ENCODE results near the gene SAMD14. TPM values are rescaled to one million over a fixed set of nuclear protein-coding genes. Genes with fewer than 3 reads are reported as not detected.

SAMD14 gene
- total and polyA plus RNA-seq, 4 donors = 3.3 to 6.2 (median 4.2) TPM

DNA sequence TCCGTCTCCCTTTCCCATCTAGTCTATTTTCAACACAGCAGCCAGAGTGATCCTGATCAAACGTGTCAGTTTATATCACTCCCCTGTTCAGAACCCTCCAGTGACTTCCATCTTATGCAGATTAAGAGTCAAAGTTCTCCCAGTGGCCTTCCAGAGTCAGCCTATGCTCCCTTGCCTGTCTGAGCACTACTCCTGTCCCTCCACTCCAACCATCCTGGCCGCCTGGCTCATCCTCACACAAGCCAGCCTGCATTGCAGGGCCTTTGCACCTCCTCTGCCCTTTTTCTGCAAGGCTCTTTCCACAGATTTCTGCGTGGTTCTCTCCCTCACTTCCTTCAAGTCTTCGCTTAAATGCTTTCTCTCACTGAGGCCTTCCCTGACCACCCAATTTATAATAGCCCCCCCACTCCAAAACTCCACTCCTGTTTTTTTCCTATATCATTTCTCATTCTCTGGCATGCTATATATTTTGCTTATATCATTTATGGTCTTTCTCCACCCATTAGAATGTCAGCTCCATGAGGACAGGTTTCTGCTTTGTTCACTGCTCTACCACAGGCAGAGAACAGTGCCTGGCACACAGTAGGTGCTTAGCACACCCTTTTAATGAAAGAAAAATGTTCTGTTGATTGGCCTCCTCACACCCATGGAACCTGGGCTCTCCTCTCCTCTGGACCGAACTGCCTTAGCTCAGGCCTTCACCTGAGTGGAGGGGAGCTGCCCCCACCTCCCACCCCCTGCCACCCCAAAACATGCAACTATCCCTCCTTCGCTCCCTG is 9.3 kb downstream of the SAMD14 start:
- TF ChIP-seq, protein P1, sequence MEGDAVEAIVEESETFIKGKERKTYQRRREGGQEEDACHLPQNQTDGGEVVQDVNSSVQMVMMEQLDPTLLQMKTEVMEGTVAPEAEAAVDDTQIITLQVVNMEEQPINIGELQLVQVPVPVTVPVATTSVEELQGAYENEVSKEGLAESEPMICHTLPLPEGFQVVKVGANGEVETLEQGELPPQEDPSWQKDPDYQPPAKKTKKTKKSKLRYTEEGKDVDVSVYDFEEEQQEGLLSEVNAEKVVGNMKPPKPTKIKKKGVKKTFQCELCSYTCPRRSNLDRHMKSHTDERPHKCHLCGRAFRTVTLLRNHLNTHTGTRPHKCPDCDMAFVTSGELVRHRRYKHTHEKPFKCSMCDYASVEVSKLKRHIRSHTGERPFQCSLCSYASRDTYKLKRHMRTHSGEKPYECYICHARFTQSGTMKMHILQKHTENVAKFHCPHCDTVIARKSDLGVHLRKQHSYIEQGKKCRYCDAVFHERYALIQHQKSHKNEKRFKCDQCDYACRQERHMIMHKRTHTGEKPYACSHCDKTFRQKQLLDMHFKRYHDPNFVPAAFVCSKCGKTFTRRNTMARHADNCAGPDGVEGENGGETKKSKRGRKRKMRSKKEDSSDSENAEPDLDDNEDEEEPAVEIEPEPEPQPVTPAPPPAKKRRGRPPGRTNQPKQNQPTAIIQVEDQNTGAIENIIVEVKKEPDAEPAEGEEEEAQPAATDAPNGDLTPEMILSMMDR (IDR thresholded peaks at IDR 0.05; ENCODE audit: control extremely low read depth, extremely low read depth) = no peak
- Histone ChIP-seq H3K27me3 (ENCODE audit: control insufficient read depth in 3 of 3, insufficient read depth in 3 of 3, low read length in 2 of 3) (no peaks in the 10 kb centered on the region), H3K9ac (ENCODE audit: insufficient read depth in 1 of 2, low read length in 2 of 2) (no peak overlapping the region), H3K36me3 (ENCODE audit: control insufficient read depth in 4 of 4, insufficient read depth in 4 of 4, low read length in 4 of 4) (peaks cover 0 to 2% (median 0%) of the 10 kb centered on the region in 4 donors), H3K9me3 (ENCODE audit: control insufficient read depth in 4 of 4, insufficient read depth in 3 of 4, low read length in 3 of 4) (no peaks in the 10 kb centered on the region), H3K4me3 (no peak overlapping the region), H3K4me1 (ENCODE audit: control insufficient read depth in 5 of 5, insufficient read depth in 5 of 5, low read length in 5 of 5) (peaks cover 0 to 16% (median 7%) of the 10 kb centered on the region in 5 donors), H3K27ac (ENCODE audit: low read depth in 1 of 2, low read length in 1 of 2) (no peak overlapping the region)
- DNase-seq (no peak), ATAC-seq (ENCODE audit: insufficient read depth, low FRiP score) (no peak)
- 92 to 93% methylated on average over 7 of the region's 7 CpGs for WGBS, 2 donors

DNA sequence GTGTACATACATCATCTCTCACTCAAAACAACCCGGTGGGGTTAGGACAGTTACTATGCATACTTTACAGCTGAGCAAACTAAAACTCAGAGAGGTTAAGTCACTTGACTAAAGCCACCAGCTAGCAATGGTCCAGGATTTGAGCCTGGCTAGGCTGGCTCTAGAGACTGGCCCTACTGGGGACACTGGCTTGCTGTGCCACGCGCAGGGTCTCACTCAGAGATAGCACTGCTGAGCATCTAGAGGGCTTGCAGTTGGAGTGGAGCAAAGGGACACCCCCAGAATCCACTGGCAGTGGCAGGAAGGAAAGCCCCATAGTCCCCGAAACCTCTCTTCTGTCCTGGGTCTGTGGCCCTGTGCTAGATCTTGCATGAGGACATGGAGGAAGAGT is 11.1 kb downstream of the SAMD14 start:
- no peak for DNase-seq
- WGBS, 2 donors = 84 to 94% methylated on average over 4 of the region's 4 CpGs
- no peaks in the 10 kb centered on the region for H3K27me3 ChIP-seq (ENCODE audit: control insufficient read depth in 3 of 3, insufficient read depth in 3 of 3, low read length in 2 of 3)

DNA sequence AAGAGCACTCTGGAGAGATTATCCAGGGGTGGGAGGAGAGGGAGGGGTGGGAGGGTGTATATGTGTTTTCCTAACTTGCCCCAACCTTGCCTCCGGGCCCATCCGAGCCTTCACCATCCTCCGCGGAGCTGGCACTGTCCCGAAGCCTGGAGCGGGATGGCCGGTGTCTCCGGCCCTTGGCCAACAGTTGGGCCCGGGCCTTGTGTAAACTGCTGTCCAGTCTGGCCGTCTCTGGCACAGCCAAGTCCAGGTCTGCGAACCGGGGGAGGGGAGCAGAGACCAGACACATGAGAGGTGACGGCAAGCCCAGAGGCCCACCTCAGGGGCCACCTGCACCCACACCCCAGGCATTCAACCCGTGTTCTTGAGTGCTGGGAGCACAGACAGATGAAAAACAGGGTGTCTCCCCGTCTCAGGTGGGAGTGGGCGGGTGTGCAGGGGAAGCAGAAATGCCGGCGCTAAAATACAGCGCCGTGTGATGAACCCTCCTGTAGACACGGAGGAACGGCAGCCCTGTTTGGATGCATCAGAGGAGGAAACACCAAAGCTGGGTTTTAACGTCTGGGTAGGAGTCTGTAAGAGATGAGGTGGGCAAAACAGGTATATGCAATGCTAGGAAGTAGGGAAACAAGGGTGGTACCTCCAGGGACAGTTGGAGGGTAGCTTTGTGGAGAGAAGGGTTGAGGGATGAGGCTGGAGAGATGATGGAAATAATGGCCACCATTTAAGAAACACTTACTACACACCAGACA is 11.7 kb downstream of the SAMD14 start:
- no peak overlapping the region for H3K27ac ChIP-seq (ENCODE audit: low read depth in 1 of 2, low read length in 1 of 2)
- TF ChIP-seq, protein P1 (IDR thresholded peaks at IDR 0.05; ENCODE audit: control extremely low read depth, extremely low read depth) = no peak
- H3K4me1 ChIP-seq (ENCODE audit: control insufficient read depth in 5 of 5, insufficient read depth in 5 of 5, low read length in 5 of 5) = peaks cover 0 to 7% (median 0%) of the 10 kb centered on the region in 5 donors
- no peak overlapping the region for H3K4me3 ChIP-seq
- 83 to 93% methylated on average over 22 to 23 of the region's 23 CpGs for WGBS, 2 donors
- peaks cover 0 to 2% (median 0%) of the 10 kb centered on the region in 4 donors for H3K36me3 ChIP-seq (ENCODE audit: control insufficient read depth in 4 of 4, insufficient read depth in 4 of 4, low read length in 4 of 4)
- H3K27me3 ChIP-seq (ENCODE audit: control insufficient read depth in 3 of 3, insufficient read depth in 3 of 3, low read length in 2 of 3) = no peaks in the 10 kb centered on the region
- no peak overlapping the region for H3K9ac ChIP-seq (ENCODE audit: insufficient read depth in 1 of 2, low read length in 2 of 2)
- ATAC-seq (ENCODE audit: insufficient read depth, low FRiP score) (no peak), DNase-seq (no peak)
- H3K9me3 ChIP-seq (ENCODE audit: control insufficient read depth in 4 of 4, insufficient read depth in 3 of 4, low read length in 3 of 4) = no peaks in the 10 kb centered on the region

More for the DNA sequence above, 11.1 kb downstream of the SAMD14 start:
- Histone ChIP-seq H3K4me3 (no peak overlapping the region), H3K9ac (ENCODE audit: insufficient read depth in 1 of 2, low read length in 2 of 2) (no peak overlapping the region), H3K36me3 (ENCODE audit: control insufficient read depth in 4 of 4, insufficient read depth in 4 of 4, low read length in 4 of 4) (peaks cover 0 to 2% (median 0%) of the 10 kb centered on the region in 4 donors), H3K9me3 (ENCODE audit: control insufficient read depth in 4 of 4, insufficient read depth in 3 of 4, low read length in 3 of 4) (no peaks in the 10 kb centered on the region), H3K4me1 (ENCODE audit: control insufficient read depth in 5 of 5, insufficient read depth in 5 of 5, low read length in 5 of 5) (peaks cover 0 to 12% (median 4%) of the 10 kb centered on the region in 5 donors), H3K27ac (ENCODE audit: low read depth in 1 of 2, low read length in 1 of 2) (no peak overlapping the region)
- no peak for ATAC-seq (ENCODE audit: insufficient read depth, low FRiP score)
- TF ChIP-seq, protein P1 (IDR thresholded peaks at IDR 0.05; ENCODE audit: control extremely low read depth, extremely low read depth) = no peak

Measured in lung (tissue), 12 donors.